Tibial nerve (tissue), 4 donors: ENCODE data around the gene ETFA. TPM values are rescaled to one million over a fixed set of nuclear protein-coding genes. Genes with fewer than 3 reads are reported as not detected.

Experiments
- DNase-seq, 2 donors: peaks; one replicate each; pipeline ENCODE4 v3.0.0-alpha.2; 2019; ENCODE audit warnings: low spot score in 2 of 2
- H3K27ac ChIP-seq, 4 donors: fragments of 200-600 bp; sonication (generic) in 3 of 4; one replicate each; pipeline ENCODE4 v1.5.1; 2017 to 2019; ENCODE audit warnings: mild to moderate bottlenecking in 1 of 4
- H3K27me3 ChIP-seq, 2 donors: fragments of 200-600 bp; sonication (generic) in 1 of 2; one replicate each; pipeline versions ENCODE4 v1.5.1 to v1.6.0; 2017 to 2019
- H3K36me3 ChIP-seq, 3 donors: fragments of 200-600 bp; sonication (generic); one replicate each; pipeline ENCODE4 v1.5.1; 2018 to 2019
- H3K4me1 ChIP-seq, 4 donors: fragments of 200-600 bp; sonication (generic) in 3 of 4; one replicate each; pipeline ENCODE4 v1.5.1; 2017 to 2019
- H3K4me3 ChIP-seq, 4 donors: fragments of 200-600 bp; sonication (generic) in 3 of 4; one replicate each; pipeline ENCODE4 v1.5.1; 2017 to 2019; ENCODE audit warnings: mild to moderate bottlenecking in 1 of 4, moderate library complexity in 1 of 4
- H3K9me3 ChIP-seq, 4 donors: fragments of 200-600 bp; sonication (generic) in 3 of 4; one replicate each; pipeline ENCODE4 v1.5.1; 2017 to 2019
- EP300 ChIP-seq, 2 donors: sonication (generic); formaldehyde crosslinking; IDR thresholded peaks; one replicate each; pipeline ENCODE4 v1.6.1; 2017; ENCODE audit warnings: antibody characterized with exemption in 2 of 2, mild to moderate bottlenecking in 1 of 2
- POLR2A ChIP-seq, 2 donors: fragments of 450-650 bp; IDR thresholded peaks; one replicate each; pipeline ENCODE4 v1.6.1; 2017; ENCODE audit warnings: antibody characterized with exemption in 2 of 2, mild to moderate bottlenecking in 2 of 2, moderate library complexity in 2 of 2
- WGBS, 2 donors: methylation state at CpG; one replicate each; pipeline ENCODE4 v1.1.5; 2018; 5-methylcytosine and 5-hydroxymethylcytosine counted together
- total RNA-seq, 4 donors: library from RNA; depleted of rRNA; stranded (reverse); fragments of >200 nt; gene quantifications; one replicate each; pipeline ENCODE4 v1.1.0, GENCODE V29; 2016
- TF ChIP-seq, protein P1 (sequence below), 5 experiments: fragments of 200-600 bp in 3 of 5; fragments of 450-650 bp in 2 of 5; sonication (generic) in 3 of 5; IDR thresholded peaks; one replicate each; pipeline ENCODE4 v1.5.1; 2016 to 2019; ENCODE audit warnings: antibody characterized with exemption in 5 of 5, mild to moderate bottlenecking in 3 of 5, moderate library complexity in 2 of 5

Gene ETFA
- total RNA-seq, 4 donors from 2014 or later = 59.2 to 96.9 (median 75.5) TPM

- TF ChIP-seq EP300 (IDR thresholded peaks at IDR 0.05) (no peak), POLR2A (IDR thresholded peaks at IDR 0.05) (no peak)
- TF ChIP-seq, protein P1, sequence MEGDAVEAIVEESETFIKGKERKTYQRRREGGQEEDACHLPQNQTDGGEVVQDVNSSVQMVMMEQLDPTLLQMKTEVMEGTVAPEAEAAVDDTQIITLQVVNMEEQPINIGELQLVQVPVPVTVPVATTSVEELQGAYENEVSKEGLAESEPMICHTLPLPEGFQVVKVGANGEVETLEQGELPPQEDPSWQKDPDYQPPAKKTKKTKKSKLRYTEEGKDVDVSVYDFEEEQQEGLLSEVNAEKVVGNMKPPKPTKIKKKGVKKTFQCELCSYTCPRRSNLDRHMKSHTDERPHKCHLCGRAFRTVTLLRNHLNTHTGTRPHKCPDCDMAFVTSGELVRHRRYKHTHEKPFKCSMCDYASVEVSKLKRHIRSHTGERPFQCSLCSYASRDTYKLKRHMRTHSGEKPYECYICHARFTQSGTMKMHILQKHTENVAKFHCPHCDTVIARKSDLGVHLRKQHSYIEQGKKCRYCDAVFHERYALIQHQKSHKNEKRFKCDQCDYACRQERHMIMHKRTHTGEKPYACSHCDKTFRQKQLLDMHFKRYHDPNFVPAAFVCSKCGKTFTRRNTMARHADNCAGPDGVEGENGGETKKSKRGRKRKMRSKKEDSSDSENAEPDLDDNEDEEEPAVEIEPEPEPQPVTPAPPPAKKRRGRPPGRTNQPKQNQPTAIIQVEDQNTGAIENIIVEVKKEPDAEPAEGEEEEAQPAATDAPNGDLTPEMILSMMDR (IDR thresholded peaks at IDR 0.05) = no peak
- WGBS, 2 donors = 95 to 100% methylated on average over 5 to 6 of the region's 6 CpGs
- Histone ChIP-seq H3K27ac (no peak overlapping the region), H3K4me3 (no peak overlapping the region), H3K27me3 (no peaks in the 10 kb centered on the region), H3K4me1 (peaks cover 0 to 21% (median 2%) of the 10 kb centered on the region in 4 donors), H3K36me3 (peaks cover 0 to 19% (median 0%) of the 10 kb centered on the region in 3 donors), H3K9me3 (no peaks in the 10 kb centered on the region)
- DNase-seq = no peak
These were observed 111.2 kb downstream of the ETFA start for GRCh38 chr15:76200083-76200465.

- 64 to 70% methylated on average over 19 of the region's 19 CpGs for WGBS, 2 donors
- Histone ChIP-seq H3K4me1 (peaks cover 0 to 21% (median 2%) of the 10 kb centered on the region in 4 donors), H3K4me3 (no peak overlapping the region)
These were observed 111.9 kb downstream of the ETFA start for GRCh38 chr15:76199106-76200082.

DNA sequence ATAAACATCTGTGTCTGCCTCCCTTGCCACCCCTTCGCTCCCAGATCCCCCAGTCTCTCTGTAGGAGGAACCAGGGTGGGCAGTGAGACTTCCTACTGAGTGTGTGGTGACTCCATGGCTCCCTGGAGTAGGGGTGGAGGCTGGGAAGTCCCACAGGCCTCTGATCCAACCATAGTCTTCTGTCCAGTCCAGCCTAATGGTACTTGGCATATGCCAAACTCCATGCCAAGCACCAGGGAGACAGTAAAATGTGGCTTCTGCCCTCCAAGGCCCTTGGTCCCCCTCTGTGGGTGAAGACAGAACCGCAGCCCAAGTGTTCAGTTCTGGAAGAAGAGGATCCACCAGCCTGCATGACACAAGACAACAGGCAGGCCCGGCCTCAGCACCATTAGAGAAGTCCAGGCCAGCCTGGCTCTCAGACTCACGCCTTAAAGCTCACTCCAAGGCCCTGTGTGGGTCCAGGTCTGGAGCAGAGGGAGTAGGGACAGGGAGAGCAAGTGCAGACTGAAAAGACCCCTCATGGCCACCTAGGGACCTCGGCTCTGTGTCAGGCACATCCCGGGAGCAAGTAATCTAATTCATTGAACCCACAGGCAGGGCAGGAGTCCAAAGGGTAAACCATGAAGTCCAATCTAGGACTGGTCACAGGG, 112.7 kb downstream of the ETFA start:
- Histone ChIP-seq H3K4me3 (no peak overlapping the region), H3K36me3 (peaks cover 0 to 4% (median 0%) of the 10 kb centered on the region in 3 donors), H3K4me1 (peaks cover 0 to 21% (median 2%) of the 10 kb centered on the region in 4 donors), H3K27ac (no peak overlapping the region), H3K9me3 (no peaks in the 10 kb centered on the region), H3K27me3 (no peaks in the 10 kb centered on the region)
- DNase-seq = no peak
- WGBS, 2 donors = 95 to 96% methylated on average over 5 of the region's 6 CpGs
- no peak for TF ChIP-seq POLR2A (IDR thresholded peaks at IDR 0.05)
- TF ChIP-seq, protein P1 (IDR thresholded peaks at IDR 0.05) = no peak
- TF ChIP-seq EP300 (IDR thresholded peaks at IDR 0.05) = no peak

More at GRCh38 chr15:76199106-76200082, 111.9 kb downstream of the ETFA start:
- H3K36me3 ChIP-seq = peaks cover 0 to 12% (median 0%) of the 10 kb centered on the region in 3 donors
- no peaks in the 10 kb centered on the region for H3K27me3 ChIP-seq
- no peak overlapping the region for H3K27ac ChIP-seq
- H3K9me3 ChIP-seq = no peaks in the 10 kb centered on the region
- no peak for TF ChIP-seq EP300 (IDR thresholded peaks at IDR 0.05)
- TF ChIP-seq, protein P1 (IDR thresholded peaks at IDR 0.05) = no peak
- no peak for TF ChIP-seq POLR2A (IDR thresholded peaks at IDR 0.05)
- DNase-seq = peak in 1 of 2 donors; percentile 50

DNA sequence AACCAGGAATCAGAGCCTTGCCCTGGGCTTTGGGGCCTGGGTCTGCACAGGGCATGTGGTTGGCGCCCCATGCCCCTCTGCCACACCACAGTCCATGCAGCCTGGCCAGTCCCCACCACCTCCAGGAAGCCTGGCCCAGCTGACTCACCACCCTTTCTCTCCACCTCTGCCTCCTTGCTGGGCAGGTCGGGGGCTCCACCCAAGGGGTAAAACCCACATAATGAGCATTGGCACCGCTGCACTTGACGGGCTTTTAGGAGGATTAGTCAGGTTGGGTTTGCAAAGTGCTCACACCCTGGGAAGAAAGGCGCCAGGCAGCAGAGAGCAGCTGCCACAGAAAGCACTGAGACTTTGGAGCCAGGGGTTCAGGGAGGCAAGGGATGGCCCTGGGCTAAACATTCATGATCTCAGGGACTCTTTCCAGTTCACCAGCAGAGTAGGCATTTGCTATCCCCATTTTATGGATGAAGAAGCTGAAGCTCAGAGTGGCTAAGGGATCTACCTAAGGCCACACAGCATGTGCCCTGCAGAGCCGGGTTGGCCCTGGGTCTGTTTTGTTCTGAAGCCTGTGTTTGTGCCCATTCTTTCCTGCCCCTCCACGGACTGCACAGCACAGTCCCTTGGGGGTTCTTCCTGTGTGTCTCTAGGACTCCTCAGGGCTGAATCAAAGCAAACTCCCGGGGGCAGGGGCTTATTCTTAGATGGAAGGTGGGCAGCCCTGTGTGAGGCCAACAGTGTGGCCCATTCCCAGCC, 113.4 kb downstream of the ETFA start:
- no peak overlapping the region for H3K27ac ChIP-seq
- no peak for DNase-seq
- peaks cover 0 to under 1% of the 10 kb centered on the region in 2 donors for H3K27me3 ChIP-seq
- peaks cover 0 to 21% (median 2%) of the 10 kb centered on the region in 4 donors for H3K4me1 ChIP-seq
- no peaks in the 10 kb centered on the region for H3K36me3 ChIP-seq
- H3K9me3 ChIP-seq = no peaks in the 10 kb centered on the region
- no peak overlapping the region for H3K4me3 ChIP-seq
- WGBS, 2 donors = 91 to 93% methylated on average over 7 to 8 of the region's 8 CpGs
- TF ChIP-seq EP300 (IDR thresholded peaks at IDR 0.05) = no peak
- TF ChIP-seq POLR2A (IDR thresholded peaks at IDR 0.05) = no peak
- TF ChIP-seq, protein P1 (IDR thresholded peaks at IDR 0.05) = no peak
